Nephron (organoid): ENCODE results near the gene MBOAT7.
A peak's percentile ranks its signal among the peaks of the same experiment; 100 is the strongest.
"Not testable (repeated sequence)": the region's sequence is repeated elsewhere in the genome, so short reads cannot be mapped to it uniquely, and the experiment has no call there.

ENCODE experiments used
- H3K27ac Mint-ChIP-seq, 3 experiments: 2 replicates each; pipeline ENCODE4 v1.8.0; 2020; ENCODE audit warnings: mixed read lengths in 3 of 3, mild to moderate bottlenecking in 2 of 3, moderate library complexity in 1 of 3
- H3K27me3 Mint-ChIP-seq: 2 replicates; pipeline ENCODE4 v1.8.0; 2021; ENCODE audit warnings: low read depth, mild to moderate bottlenecking, moderate library complexity, mixed read lengths
- H3K36me3 Mint-ChIP-seq: 2 replicates; pipeline ENCODE4 v1.8.0; 2020; ENCODE audit warnings: low read depth, mixed read lengths
- H3K4me1 Mint-ChIP-seq: 2 replicates; pipeline ENCODE4 v1.8.0; 2020; ENCODE audit warnings: mixed read lengths
- H3K4me3 Mint-ChIP-seq, 3 experiments: 2 replicates each; pipeline ENCODE4 v1.8.0; 2020; ENCODE audit warnings: mild to moderate bottlenecking in 3 of 3, mixed read lengths in 3 of 3, moderate library complexity in 2 of 3
- H3K9me3 Mint-ChIP-seq: 2 replicates; pipeline ENCODE4 v1.8.0; 2020; ENCODE audit warnings: mixed read lengths
- TF ChIP-seq, protein P1 (sequence below), 3 experiments: fragments of 200-600 bp; sonication (generic); IDR thresholded peaks; one replicate each; pipeline ENCODE4 v1.5.0; 2021; ENCODE audit warnings: antibody characterized with exemption in 3 of 3; ENCODE audit not compliant: unreplicated experiment in 3 of 3

Gene MBOAT7

DNA sequence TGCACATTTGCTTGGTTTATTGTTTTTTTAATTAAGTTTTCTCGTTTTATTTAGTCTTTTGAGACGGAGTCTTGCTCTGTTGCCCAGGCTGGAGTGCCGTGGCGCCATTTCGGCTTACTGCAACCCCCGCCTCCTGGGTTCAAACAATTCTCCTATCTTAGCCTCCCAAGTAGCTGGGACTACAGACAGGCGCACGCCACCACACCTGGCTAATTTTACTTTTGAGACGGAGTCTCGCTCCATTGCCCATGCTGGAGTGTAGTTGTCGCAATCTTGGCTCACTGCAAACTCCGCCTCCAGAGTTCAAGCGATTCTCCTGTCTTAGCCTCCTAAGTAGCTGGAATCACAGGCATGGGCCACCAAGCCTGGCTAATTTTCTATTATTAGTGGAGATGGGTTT, 12.6 kb upstream of the MBOAT7 start:
- peaks cover 54% of the 10 kb centered on the region for H3K4me1 Mint-ChIP-seq
- peaks cover 66% of the 10 kb centered on the region for H3K36me3 Mint-ChIP-seq
- H3K4me3 Mint-ChIP-seq: peak overlapping the region; percentile 93 to 98 (median 97)
- H3K9me3 Mint-ChIP-seq: no peaks in the 10 kb centered on the region
- H3K27me3 Mint-ChIP-seq: no peaks in the 10 kb centered on the region
- TF ChIP-seq, protein P1, sequence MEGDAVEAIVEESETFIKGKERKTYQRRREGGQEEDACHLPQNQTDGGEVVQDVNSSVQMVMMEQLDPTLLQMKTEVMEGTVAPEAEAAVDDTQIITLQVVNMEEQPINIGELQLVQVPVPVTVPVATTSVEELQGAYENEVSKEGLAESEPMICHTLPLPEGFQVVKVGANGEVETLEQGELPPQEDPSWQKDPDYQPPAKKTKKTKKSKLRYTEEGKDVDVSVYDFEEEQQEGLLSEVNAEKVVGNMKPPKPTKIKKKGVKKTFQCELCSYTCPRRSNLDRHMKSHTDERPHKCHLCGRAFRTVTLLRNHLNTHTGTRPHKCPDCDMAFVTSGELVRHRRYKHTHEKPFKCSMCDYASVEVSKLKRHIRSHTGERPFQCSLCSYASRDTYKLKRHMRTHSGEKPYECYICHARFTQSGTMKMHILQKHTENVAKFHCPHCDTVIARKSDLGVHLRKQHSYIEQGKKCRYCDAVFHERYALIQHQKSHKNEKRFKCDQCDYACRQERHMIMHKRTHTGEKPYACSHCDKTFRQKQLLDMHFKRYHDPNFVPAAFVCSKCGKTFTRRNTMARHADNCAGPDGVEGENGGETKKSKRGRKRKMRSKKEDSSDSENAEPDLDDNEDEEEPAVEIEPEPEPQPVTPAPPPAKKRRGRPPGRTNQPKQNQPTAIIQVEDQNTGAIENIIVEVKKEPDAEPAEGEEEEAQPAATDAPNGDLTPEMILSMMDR (IDR thresholded peaks at IDR 0.05; ENCODE audit: unreplicated experiment in 3 of 3): no peak
- peak overlapping the region; percentile 76 to 98 (median 95) for H3K27ac Mint-ChIP-seq

DNA sequence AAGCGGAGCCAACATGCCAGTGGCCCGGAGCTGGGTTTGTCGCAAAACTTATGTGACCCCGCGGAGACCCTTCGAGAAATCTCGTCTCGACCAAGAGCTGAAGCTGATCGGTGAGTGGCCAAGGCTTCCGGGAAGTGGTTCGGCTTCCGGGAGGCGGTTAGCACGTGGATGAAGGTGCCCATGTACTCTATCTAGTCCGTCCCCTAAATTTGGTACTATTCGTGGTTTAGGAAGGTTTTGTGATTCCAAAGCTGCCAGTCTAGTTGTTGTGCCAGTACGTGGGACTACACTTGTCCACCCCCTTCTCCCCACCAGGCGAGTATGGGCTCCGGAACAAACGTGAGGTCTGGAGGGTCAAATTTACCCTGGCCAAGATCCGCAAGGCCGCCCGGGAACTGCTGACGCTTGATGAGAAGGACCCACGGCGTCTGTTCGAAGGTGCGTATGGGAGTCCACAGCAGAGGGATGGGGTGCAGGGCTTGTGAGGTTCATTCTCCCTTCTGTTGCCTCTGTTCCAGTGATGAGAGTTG, 11.9 kb upstream of the MBOAT7 start:
- Mint-ChIP-seq H3K36me3 (peaks cover 59% of the 10 kb centered on the region), H3K27ac (peak overlapping the region; percentile 95 to 98 (median 98)), H3K9me3 (no peaks in the 10 kb centered on the region), H3K4me1 (peaks cover 54% of the 10 kb centered on the region), H3K4me3 (peak overlapping the region; percentile 93 to 98 (median 97)), H3K27me3 (no peaks in the 10 kb centered on the region)
- TF ChIP-seq, protein P1 (IDR thresholded peaks at IDR 0.05; ENCODE audit: unreplicated experiment in 3 of 3): no peak

DNA sequence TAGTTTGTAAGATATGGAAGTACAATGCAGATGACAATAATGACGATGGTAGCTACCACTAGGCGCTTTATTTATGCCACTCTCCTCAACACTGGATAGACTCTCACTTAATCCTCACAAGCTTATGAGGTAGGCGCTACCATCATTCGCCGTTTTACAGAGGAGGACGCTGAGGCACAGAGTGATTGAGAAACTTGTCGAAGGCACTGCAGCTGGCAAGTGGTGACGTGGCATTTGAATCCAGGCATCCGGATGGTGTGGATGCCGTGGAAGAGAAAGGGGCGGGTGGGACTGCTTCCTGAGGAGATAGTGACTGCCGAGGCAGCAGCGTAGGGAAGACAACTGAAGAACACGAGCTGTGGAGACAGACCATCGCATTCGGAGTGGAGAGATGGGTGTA, 10.0 kb upstream of the MBOAT7 start:
- Mint-ChIP-seq H3K27me3 (no peaks in the 10 kb centered on the region), H3K4me1 (peaks cover 37% of the 10 kb centered on the region), H3K9me3 (no peaks in the 10 kb centered on the region), H3K36me3 (peaks cover 53% of the 10 kb centered on the region), H3K27ac (peak overlapping the region; percentile 87 to 98 (median 93)), H3K4me3 (peak overlapping the region; percentile 81 to 91 (median 84))
- TF ChIP-seq, protein P1 (IDR thresholded peaks at IDR 0.05; ENCODE audit: unreplicated experiment in 3 of 3): no peak

DNA sequence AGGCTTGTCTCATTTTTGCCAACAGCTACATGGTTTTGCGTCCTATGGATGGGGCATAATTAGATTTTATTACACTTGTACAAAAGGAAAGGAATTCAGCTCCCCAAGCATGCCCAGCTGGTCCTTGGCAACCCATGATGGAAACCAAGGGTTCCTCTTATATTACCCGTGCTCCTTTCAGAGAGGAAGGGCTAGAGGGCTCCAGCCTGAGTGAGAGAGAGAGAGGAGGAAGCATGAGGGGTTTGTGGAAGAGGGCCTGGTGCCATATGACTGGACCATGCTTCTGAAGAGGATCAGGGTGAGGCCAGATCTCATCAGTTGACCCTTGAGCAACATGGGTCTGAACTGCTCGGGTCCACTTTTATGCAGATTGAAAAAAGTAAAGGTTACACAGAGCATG, 7.7 kb upstream of the MBOAT7 start:
- Mint-ChIP-seq H3K27ac (no peak overlapping the region), H3K4me1 (peaks cover 21% of the 10 kb centered on the region), H3K27me3 (no peaks in the 10 kb centered on the region), H3K4me3 (peak overlapping the region; percentile 15 to 52 (median 30)), H3K9me3 (no peaks in the 10 kb centered on the region), H3K36me3 (peaks cover 45% of the 10 kb centered on the region)
- TF ChIP-seq, protein P1 (IDR thresholded peaks at IDR 0.05; ENCODE audit: unreplicated experiment in 3 of 3): no peak

DNA sequence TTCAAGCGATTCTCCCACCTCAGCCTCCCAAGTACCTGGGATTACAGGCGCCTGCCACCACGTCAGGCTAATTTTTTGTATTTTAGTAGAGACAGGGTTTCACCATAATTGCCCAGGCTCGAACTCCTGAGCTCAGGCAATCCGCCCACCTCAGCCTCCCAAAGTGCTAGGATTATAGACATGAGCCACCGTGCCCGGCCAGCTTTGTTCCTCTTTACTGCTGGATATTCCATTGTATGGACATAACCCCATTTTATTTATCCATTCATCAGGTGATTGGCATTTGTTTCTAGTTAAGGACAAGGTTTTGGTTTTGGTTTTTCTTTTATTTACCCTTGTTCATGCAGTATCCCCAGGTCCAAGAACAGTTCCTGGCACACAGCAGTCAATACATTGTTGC, 7.2 kb upstream of the MBOAT7 start:
- Mint-ChIP-seq H3K9me3 (no peaks in the 10 kb centered on the region), H3K4me1 (peaks cover 20% of the 10 kb centered on the region), H3K27me3 (no peaks in the 10 kb centered on the region), H3K4me3 (peak overlapping the region in 1 of 3 experiments; percentile 58), H3K27ac (no peak overlapping the region), H3K36me3 (peaks cover 45% of the 10 kb centered on the region)
- TF ChIP-seq, protein P1 (IDR thresholded peaks at IDR 0.05; ENCODE audit: unreplicated experiment in 3 of 3): no peak

DNA sequence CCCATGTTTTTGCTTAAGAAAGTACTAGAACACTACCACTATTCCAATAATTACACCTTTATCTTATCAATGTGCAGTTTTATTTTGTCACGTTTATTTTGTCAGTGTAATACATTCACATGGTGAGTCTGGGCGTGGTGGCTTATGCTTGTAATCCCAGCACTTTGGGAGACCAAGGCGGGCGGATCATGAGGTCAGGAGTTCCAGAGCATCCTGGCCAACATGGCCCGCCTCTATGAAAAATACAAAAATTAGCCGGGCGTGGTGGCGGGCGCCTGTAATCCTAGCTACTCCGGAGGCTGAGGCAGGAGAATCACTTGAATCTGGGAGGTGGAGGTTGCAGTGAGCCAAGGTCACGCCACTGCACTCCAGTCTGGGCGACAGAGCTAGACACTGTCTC, 5.1 kb upstream of the MBOAT7 start:
- Mint-ChIP-seq H3K4me1 (peaks cover 18% of the 10 kb centered on the region), H3K36me3 (peaks cover 37% of the 10 kb centered on the region)
- not testable (repeated sequence) for H3K4me3 Mint-ChIP-seq, H3K27me3 Mint-ChIP-seq, H3K27ac Mint-ChIP-seq, H3K9me3 Mint-ChIP-seq
